AG20443 (cell line): ENCODE data around the gene IFIT1B.
"Not testable (repeated sequence)": the region's sequence is repeated elsewhere in the genome, so short reads cannot be mapped to it uniquely, and the experiment has no call there.

Source experiments
- DNase-seq: peaks from one replicate; pipeline ENCODE4 v3.0.0; 2012; ENCODE audit warnings: low spot score, mixed read lengths

IFIT1B gene

DNA sequence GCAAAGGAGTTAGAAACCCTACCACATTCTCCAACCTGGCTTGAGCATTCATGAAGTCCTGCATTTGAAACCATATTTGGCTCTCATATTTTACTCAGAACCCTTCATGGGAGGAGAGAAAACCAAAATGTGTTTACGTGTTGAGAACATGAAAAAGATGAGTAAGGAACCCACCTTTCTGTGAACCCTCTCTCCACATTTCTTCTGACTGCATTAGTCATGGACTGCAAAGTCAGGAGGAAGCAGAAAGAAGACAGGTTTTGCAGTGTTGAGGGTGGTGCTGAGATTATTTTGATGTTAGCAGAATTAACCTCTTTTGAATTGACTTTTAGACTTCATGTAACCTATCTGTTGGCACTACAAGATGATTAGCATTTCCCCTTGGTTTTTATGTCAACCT is 4.9 kb downstream of the IFIT1B start:
- no peak for DNase-seq

GRCh38 chr10:89384474-89385340 is 6.9 kb downstream of the IFIT1B start:
- no peak for DNase-seq

DNA sequence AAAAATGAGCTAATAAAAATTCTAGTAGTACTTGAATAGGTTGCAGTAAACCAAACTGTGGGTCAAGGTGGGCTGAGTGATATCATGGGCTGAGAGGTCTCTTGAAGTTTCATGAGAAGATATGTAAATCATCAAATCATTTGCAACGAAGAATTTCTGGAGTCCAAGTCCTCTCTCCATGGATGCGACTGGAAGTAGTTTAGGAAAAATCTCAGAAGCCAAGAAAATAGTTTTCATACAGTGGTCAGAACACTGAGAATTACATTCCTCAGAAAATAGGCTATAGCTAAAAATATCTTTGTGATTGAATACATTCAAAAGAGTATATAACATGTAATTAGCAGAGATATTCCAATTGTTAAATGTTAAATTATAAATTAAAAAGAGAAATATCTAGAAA is 10.9 kb downstream of the IFIT1B start:
- DNase-seq, result no peak

- peak; percentile 20 for DNase-seq
Observed at GRCh38 chr10:89389254-89389653, 11.4 kb downstream of the IFIT1B start.

DNA sequence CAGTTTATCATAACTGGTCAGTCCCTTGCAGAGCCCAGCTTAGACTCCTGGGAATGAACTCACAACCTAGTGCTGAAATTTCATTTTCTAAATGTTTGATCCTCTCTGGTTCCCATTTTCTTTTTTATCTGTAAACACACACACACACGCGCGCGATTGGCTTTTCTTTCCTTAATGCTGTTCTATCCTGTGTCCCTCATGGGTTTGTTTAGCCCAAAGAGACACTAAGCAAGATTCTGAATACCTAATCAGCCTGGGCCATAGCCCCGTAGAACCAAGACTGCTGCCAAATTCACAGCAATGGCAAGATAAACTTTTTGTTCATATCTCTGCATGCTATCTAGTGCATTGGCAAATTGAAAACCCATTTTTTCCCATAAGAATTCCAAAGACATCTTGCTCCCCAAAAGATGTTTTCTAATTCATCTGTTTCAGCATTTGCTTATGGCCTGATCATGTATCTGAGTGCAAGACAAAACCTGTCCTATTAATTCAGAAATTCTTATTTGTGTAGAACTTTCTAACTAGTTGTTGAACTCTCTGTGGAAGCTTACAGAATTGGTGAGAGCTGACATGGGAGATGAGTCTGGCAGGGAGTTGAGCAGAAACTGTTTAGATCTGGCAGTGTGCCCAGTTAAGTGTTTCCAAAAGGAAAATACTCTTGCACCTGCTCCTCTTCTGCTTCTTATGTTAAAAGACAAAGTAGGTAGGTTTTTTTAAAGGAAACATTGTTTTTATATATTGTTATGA is 12.8 kb downstream of the IFIT1B start:
- DNase-seq, result no peak

- not testable (repeated sequence) for DNase-seq
Observed at GRCh38 chr10:89391226-89391576, 13.3 kb downstream of the IFIT1B start.

GRCh38 chr10:89391907-89392756 is 14.3 kb downstream of the IFIT1B start, which contains the start of gene IFIT1:
IFIT1 (plus strand) TSS chr10:89392623; CDS start chr10:89392713, 90 bp downstream.
- DNase-seq, result peak; percentile 84

DNA sequence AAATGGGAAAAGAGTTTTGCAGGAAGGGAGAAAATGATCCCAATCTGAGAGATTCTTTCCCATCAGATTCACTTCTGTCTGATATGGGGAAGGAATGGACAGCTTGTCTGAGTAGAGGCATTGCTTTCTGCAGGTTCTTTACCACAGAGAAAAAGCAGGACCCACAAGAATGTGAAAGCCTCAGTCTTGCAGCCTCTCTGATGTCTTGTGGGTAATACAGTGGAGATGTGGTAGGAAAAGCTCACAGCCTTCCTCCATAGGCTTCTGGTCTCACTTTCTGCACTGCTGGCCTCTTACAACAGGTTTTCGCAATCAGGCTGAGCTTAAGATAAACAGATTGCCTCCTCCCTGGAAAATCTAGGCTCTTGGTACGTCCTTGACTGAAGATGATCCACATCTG is 15.1 kb downstream of the IFIT1B start:
- peak; percentile 70 for DNase-seq

- DNase-seq, result no peak
Observed at GRCh38 chr10:89393898-89394297, 16.0 kb downstream of the IFIT1B start.

DNA sequence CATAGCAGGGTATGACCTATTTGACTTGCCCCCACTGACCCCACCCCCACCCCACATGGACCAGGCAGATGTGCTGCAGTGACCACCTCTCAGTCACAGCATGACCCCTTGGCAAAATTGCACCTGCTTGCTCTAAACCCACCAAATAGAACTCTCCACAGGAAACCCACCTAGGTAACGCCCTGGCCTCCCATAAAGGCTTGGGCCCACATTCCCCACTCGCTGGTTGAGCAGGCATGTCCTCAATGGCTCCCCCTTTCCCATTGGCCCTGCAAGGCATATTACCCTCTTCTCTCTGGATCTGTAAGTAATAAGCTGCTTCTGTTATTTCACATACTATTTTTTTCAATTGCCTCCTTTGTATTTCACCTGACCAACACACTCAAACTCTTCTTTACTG is 17.3 kb downstream of the IFIT1B start:
- DNase-seq, result no peak

GRCh38 chr10:89398003-89398749 is 20.3 kb downstream of the IFIT1B start:
- no peak for DNase-seq

GRCh38 chr10:89399956-89400355 is 22.1 kb downstream of the IFIT1B start:
- no peak for DNase-seq

GRCh38 chr10:89403043-89403442 is 25.2 kb downstream of the IFIT1B start:
- no peak for DNase-seq

DNA sequence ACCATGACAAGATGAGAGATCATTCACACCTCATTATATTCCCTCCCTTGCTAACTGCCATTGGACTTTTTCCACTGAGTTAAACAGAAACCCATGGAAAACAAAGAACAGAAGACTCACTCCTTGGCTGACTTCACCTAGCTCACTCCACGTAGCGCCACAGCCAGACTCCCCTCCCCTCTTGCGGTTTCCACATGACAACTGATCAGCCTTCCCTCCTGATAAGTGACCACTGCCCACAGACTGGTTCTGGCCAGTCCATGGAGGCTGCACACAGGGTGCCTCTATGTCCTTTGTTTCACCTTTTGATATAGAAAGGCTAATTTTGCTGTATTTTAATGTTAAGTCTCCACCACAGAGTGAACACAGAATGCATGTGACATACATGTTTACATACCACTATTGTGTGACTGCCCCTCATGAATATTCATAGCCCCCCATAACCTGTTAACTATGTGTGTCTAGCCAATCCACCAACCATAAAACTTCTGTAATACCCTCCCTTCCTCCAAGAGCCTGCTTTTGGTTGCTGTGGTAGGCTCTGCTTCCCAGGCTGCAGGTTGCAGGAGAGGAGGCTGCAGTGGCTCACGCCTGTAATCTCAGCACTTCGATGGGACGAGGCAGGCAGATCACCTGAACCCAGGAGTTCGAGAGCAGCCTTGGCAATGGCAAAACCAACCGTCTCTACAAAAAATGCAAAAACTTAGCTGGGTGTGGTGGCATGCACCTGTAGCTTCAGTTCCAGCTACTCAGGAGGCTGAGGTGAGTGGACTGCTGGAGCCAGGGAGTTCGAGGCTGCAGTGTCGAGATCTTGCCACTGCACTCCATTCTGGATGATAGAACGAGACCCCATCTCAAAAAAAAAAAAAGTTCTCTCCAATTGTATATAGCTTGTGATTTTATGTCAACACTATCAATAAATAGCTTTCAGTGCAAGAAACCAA is 26.5 kb downstream of the IFIT1B start:
- DNase-seq, result no peak

DNA sequence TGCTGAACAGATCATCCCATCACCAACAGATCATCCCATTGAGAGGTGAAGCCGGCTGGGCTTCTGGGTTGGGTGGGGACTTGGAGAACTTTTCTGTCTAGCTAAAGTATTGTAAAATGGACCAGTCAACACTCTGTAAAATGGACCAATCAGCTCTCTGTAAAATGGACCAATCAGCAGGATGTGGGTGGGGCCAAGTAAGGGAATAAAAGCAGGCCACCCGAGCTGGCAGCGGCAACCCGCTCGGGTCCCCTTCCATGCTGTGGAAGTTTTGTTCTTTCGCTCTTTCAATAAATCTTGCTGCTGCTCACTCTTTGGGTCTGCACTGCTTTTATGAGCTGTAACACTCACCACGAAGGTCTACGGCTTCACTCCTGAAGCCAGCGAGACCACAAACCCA is 28.3 kb downstream of the IFIT1B start:
- not testable (repeated sequence) for DNase-seq

DNA sequence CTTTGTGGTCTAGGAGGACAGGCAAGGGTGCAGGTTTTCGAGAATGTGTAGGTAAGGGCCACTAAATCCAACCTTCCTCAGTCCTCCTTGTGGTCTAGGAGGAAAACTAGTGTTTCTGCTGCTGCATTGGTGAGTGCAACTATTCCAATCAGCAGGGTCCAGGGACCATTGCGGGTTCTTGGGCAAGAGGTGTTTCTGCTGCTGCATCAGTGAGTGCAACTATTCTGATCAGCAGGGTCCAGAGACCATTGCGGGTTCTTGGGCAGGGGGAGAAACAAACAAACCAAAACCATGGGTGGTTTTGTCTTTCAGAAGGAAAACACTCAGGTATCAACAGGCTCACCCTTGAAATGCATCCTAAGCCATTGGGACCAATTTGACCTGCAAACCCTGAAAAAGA is 29.9 kb downstream of the IFIT1B start:
- not testable (repeated sequence) for DNase-seq

DNA sequence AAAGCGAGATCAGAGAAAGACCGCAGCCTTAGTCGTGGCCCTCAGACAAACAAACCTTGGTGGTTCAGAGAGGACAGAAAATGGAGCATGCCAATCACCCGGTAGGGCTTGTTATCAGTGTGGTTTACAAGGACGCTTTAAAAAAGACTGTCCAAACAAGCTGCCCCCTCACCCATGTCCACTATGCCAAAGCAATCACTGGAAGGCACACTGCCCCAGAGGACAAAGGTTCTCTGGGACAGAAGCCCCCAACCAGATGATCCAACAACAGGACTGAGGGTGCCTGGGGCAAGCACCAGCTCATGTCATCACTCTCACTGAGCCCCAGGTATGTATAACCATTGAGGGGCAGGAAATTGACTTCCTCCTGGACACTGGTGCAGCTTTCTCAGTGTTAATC is 31.4 kb downstream of the IFIT1B start:
- DNase-seq, result not testable (repeated sequence)

DNA sequence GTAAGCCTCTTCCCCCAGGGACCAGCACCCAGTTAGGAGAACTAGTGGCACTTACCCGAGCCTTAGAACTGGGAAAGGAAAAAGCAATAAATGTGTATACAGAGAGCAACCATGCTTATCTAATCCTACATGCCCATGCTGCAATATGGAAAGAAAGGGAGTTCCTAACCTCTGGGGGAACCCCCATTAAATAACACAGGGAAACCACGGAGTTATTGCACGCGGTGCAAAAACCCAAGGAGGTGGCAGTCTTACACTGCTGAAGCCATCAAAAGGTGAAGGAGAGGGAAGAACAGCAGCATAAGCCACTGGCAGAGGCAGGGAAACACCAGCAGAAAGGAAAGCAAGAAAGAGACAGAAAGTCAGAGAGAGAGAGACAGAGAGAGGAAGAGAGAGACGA is 32.7 kb downstream of the IFIT1B start:
- DNase-seq, result not testable (repeated sequence)

DNA sequence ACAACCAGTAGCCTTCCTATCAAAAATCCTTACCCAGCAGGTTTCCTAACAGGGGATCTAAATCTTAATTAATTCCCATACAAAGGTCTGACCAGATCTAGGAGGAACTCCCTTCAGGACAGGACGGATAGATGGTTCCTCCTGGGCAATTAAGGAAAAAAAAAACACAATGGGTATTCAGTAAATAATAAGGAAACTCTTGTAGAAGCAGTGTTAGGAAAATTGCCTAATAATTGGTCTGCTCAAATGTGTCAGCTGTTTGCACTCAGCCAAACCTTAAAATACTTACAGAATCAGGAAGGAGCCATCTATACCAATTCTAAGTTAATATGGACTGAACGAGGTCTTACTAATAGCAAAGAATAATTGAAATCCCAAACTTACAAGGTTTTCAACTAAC is 33.3 kb downstream of the IFIT1B start:
- not testable (repeated sequence) for DNase-seq

- not testable (repeated sequence) for DNase-seq
Observed at GRCh38 chr10:89412276-89412675, 34.4 kb downstream of the IFIT1B start.
